Measurements from ENCODE around the gene ZNF862.

Gene ZNF862

DNA sequence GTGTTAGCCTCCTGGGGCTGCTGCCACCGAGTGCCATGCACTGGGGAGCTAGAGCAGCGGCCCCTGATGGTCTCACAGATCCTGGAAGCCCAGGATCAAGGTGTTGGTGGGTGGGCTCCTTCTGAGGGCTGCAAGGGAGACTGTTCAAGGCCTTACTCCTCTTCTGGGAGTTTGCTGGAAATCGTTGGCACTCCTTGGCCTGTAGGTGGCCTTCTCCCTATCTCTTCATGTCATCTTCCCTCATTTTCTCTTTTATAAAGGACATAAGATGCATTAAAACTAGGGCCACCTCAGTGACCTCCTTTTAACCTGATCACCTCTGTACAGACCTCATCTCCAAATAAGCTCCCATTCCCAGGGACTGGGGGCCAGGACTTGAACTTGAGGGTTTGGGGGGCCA, 27.0 kb upstream of the ZNF862 start:
- no peak for DNase-seq (ENCODE audit: low read depth, low spot score)

DNA sequence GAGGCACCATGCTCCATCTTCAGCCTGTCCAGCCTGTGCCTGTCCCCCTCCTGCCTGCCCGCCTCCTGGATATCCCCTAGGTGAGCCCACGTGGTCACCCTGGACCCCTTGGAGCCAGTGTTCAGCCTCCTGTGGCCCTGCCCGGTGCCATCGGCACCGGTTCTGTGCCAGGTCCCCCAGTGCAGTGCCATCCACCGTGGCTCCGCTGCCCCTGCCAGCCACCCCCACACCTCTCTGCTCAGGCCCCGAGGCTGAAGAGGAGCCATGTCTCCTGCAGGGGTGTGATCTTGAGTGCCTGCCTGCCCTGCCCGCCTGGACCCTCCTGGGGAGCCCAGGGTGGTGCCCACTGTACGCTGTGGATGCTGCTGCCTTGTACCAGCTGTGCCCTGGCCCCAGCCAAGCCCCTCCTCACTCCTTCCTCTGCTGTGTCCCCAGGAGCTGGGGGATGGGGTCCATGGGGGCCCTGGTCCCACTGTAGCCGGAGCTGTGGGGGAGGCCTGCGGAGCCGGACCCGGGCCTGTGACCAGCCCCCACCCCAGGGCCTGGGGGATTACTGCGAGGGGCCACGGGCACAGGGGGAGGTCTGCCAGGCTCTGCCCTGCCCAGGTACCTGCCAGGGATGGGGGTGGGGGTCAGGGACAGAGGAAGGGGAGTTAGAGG, 26.2 kb upstream of the ZNF862 start:
- DNase-seq (ENCODE audit: low read depth, low spot score), result no peak

DNA sequence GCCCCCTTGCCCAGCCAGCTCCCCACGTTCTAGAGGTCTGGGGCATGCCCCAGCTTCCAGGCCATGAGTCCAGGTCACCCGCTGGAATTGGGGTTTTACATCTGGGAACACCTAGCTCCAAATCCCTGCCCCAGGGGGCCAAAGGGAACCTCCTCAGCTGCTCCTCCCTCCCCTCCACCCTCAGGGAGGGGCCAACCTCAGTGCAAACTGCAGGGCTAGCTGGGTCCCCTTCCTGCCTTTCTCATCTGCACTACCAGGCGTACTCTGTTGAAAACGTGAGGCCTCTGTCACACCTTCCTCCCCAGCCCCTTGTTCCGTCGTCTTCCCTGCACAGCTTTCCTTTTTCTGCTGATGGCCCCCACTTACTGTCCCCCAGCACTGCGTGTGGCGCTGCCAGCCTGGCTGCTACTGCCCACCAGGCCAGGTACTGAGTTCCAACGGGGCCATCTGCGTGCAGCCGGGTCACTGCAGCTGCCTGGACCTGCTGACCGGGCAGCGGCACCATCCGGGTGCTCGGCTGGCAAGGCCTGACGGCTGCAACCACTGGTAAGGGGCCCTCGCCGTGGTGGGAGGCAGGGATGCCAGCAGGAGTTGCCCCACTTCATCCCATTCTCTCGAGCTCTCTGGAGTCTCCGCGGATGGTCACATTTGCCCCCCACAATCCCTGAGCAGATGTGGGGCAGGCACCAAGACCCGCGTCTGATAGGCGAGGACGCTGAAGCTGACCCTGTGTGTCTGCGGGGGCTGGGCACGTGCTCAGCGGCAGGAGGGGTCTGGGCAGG, 24.7 kb upstream of the ZNF862 start:
- no peak for DNase-seq (ENCODE audit: low read depth, low spot score)

DNA sequence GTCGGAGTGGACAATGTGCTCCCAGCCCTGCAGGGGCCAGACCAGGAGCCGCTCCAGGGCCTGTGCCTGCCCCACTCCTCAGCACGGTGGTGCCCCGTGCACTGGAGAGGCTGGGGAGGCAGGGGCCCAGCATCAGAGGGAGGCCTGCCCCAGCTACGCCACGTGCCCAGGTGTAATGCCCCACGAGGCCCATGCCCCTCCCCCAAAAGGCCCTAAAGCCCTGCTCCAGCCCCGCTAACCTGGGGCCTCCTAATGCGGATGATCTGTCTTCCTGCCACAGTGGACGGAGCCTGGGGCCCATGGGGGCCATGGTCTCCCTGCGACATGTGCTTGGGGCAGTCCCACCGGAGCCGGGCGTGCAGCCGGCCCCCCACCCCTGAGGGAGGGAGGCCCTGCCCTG, 23.7 kb upstream of the ZNF862 start:
- no peak for DNase-seq (ENCODE audit: low read depth, low spot score)

DNA sequence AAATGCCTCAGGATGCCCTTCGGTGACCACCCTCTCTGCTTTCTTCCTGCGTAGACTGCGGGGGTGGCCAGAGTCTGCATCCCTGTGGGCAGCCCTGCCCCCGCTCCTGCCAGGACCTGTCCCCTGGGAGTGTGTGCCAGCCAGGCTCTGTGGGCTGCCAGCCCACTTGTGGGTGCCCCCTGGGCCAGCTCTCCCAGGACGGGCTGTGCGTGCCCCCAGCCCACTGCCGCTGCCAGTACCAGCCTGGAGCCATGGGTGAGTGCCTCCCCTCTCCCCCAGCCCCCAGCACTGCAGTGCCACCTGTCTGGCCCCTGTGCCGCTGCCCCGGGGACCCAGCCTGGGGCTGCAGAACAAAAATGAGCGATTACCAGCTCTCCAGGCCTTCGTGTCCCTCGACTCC, 23.1 kb upstream of the ZNF862 start:
- no peak for DNase-seq (ENCODE audit: low read depth, low spot score)

DNA sequence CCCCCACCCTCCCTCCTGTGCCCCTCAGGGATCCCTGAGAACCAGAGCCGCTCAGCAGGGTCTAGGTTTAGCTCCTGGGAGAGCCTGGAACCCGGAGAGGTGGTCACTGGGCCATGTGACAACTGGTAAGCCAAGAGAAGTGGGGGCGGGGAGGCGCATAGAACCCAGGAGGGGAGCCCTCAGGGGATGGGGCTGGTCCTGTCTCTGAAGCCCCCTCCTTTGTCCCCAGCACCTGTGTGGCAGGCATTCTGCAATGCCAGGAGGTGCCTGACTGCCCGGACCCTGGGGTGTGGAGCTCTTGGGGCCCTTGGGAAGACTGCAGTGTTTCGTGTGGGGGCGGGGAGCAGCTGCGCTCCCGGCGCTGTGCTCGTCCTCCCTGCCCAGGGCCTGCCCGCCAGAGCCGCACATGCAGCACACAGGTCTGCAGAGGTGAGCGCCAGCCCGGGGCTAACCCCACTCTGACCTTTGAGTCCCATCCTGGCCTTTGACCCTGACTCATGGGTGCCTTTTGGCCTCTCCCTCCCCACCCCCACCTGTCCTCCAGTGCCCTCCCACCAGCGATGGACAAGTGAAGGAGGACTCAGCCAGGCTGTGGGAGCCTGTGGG, 22.4 kb upstream of the ZNF862 start:
- no peak for DNase-seq (ENCODE audit: low read depth, low spot score)

DNA sequence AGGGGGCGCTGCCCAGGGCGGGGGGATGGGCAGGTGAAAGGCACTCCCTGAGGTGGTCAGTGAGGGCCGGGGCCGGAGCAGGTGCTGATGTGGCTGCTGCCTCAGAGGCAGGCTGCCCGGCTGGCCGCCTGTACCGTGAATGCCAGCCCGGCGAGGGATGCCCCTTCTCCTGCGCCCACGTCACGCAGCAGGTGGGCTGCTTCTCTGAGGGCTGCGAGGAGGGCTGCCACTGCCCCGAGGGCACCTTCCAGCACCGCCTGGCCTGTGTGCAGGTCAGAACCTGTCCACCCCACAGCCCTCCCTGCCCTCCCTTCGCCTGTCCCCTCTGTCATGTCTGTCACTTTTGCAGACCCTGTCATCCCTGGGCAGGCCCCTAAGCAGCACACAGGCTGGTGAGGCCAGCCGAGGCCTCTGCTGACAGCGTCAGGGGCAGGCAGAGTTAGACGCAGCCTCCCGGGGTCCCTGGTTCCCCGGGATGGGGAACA, 21.9 kb upstream of the ZNF862 start:
- no peak for DNase-seq (ENCODE audit: low read depth, low spot score)

DNA sequence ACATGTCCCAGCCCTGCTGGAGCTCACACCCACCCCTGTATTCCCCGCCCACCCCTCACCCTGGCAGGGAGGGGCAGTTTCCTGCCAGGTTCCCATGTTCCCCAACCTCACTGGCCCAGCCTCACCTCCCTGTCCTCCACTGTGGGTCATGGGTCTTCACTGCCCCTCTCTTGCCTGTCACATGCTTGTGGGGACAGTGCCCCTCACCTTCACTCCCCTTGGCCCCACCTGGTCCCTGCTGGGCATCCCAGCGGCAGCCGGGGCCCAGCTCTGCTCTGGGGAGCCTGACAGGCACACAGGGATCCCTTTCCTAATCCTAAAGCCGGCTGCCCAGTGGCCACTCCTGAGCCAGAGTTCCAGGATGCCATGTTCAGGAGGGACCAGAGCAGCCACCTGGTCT, 21.4 kb upstream of the ZNF862 start:
- DNase-seq (ENCODE audit: low read depth, low spot score), result no peak

DNA sequence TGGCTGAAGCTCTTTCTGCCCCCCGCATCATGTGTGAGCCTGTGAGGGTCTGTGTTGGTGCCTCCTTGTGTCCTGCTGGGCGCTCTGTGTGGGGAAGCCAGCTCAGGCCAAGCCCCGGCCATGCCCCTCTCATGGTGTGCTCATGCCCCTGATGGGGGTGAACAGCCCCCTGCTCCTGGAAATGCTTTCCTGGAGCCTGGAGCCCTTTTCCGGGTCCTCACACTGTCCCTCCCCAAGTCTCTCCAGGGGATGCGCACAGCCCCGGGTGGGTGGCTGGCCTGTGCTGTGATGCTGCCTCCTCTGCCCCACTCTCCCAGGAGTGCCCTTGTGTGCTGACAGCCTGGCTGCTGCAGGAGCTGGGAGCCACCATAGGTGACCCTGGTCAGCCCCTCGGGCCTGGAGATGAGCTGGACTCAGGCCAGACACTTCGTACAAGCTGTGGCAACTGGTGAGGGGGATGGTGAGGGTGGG, 20.8 kb upstream of the ZNF862 start:
- DNase-seq (ENCODE audit: low read depth, low spot score), result no peak

DNA sequence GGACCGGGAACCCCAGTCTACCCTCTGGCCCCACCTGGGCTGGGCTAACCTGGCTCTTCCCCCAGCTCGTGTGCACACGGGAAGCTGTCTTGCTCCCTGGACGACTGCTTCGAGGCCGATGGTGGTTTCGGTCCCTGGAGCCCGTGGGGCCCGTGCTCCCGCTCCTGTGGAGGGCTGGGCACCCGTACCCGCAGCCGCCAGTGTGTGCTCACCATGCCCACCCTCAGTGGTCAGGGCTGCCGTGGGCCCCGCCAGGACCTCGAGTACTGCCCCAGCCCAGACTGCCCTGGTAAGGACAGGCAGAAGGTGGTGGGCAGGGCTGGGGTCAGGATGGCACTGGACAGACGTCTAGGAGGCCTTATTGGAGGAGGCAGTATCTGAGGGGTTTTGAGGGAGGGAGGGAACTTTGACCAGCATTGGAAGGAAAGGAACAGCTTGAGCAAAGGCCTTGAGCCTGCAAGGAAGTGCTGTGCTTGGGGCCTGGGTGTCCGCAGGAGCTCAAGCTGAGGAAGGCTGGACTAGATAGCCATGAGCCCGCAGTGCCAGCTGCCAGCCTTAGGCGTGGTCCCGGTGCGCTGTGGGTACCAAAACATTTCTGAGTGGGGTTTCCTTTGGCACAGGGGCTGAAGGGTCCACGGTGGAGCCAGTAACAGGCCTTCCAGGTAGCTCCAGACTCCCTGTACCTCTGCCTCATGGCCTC, 20.2 kb upstream of the ZNF862 start:
- DNase-seq (ENCODE audit: low read depth, low spot score), result no peak

DNA sequence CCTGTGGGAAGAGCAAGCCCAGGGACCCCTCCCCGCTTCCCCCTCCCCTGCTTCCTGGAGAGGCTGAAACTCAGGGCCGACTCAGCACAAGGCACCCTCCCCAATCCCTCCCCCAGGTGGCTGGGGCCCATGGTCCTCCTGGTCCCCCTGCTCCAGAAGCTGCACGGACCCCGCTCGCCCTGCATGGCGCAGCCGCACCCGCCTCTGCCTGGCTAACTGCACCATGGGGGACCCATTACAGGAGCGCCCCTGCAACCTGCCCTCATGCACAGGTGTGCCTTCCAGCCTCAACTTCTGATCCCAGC, 19.7 kb upstream of the ZNF862 start:
- no peak for DNase-seq (ENCODE audit: low read depth, low spot score)

DNA sequence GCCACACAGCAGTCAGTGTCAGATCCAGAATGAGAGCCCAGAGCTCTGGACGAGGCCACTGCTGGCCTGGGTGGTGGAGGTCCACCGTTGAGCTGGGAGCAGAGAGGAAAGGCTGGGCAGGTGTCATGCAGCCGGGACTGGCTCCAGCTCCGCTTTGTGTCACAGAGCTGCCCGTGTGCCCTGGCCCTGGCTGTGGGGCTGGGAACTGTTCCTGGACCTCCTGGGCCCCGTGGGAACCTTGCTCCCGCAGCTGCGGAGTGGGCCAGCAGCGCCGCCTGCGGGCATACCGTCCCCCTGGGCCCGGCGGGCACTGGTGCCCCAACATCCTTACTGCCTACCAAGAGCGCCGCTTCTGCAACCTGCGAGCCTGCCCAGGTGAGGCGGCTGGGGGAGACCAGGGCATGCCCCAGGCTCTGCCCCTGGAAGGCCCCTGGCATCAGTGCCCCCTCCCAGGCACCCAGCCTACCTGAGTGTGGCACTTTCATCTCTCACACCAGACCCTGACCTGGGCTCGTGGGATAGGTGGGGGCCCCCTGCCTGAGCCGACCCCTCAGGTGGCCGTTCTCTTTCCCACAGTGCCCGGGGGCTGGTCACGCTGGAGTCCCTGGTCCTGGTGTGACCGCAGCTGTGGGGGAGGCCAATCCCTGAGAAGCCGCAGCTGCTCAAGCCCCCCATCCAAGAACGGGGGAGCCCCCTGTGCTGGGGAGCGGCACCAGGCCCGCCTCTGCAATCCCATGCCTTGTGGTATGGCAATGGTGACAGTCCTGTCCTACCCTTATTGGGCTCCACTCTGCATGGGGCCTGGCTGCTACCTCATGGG, 18.8 kb upstream of the ZNF862 start:
- DNase-seq (ENCODE audit: low read depth, low spot score), result no peak

DNA sequence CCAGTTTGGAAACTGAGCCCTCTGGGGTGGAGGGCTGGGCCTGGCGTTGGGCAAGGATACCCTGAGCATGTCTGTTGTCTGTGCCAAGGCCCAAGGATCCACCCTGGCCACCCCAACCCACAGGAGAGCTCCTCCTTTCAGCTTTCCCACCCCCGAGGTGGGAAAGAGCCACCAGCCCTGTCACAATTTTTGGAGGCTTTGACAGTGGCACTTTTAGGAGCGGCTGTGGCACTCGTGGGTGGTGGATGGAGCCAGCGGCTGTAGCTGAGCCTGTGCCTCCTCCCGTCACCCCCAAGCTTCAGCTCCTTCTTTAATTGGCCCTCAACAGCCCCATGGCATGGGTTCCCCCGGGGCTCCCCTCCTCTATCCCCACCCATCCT, 18.2 kb upstream of the ZNF862 start:
- DNase-seq (ENCODE audit: low read depth, low spot score), result no peak

DNA sequence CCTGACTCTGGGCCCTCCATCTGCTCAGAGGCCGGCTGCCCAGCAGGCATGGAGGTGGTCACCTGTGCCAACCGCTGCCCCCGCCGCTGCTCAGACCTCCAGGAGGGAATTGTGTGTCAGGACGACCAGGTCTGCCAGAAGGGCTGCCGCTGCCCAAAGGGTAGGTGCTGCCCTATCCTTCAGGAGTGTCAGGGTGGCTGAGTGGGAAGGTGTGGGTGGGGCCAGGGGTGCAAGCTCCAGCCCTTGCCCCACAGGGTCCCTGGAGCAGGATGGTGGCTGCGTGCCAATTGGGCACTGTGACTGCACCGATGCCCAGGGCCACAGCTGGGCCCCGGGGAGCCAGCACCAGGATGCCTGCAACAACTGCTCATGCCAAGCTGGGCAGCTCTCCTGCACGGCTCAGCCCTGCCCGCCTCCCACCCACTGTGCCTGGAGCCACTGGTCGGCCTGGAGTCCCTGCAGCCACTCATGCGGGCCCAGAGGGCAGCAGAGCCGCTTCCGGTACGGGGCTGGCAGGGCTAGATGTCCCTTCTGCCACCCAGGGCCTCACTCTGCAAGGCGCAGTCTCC, 17.5 kb upstream of the ZNF862 start:
- DNase-seq (ENCODE audit: low read depth, low spot score), result no peak

DNA sequence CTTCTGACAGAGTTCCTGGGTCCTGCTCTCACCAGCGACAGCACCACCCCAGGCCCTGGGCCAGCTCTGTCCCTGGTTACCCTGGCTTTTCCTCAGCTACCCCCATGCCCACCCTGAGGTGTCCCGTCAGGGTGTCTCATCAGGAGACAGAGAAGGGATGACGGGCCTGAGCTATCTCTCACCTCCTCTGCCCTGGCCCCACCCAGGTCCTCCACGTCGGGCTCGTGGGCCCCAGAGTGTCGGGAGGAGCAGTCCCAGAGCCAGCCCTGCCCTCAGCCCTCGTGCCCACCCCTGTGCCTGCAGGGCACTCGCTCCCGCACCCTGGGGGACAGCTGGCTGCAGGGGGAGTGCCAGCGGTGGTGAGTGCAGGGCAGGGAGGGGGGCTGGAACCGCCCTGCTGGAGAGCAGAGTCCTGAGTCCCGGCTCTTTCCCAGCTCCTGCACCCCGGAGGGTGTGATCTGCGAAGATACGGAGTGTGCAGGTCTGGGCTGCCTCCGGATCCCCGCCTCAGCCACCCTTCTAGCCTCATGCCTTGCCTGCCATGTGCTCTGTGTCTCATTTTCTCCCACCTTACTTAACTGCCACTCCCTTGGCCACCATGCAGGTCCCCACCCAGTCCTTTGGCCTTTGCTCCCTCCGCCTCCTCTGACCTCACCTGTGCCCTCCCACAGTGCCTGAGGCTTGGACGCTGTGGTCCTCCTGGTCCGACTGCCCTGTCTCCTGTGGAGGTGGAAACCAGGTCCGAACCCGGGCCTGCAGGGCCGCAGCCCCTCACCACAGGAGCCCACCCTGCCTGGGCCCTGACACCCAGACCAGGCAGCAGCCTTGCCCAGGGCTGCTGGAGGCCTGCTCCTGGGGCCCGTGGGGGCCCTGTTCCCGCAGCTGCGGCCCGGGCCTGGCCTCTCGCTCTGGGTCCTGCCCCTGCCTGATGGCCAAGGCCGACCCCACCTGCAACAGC, 16.7 kb upstream of the ZNF862 start:
- DNase-seq (ENCODE audit: low read depth, low spot score), result no peak

DNA sequence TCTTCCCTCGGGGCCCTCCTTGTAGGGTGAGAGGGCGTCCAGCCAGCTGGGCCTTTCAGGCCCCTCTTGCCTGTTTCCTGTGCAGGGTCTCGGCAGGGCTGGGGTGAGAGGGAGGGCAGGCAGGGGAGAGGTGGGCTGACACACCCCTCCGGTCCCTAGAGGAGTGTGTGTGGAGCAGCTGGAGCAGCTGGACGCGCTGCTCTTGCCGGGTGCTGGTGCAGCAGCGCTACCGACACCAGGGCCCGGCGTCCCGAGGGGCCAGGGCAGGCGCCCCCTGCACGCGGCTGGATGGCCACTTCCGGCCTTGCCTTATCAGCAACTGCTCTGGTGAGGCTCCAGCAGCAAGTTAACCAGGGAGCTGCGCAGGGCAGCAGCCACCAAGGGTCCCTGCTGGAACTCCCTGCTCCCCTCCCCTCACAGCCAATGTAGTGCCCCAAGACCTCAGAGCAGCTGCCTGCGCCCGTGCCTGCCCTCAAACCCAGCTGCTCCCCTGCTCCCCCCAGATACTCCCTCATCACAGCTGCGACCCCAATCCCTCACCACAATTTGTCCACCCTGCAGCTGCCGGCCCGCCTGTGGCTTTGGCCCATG, 15.7 kb upstream of the ZNF862 start:
- DNase-seq (ENCODE audit: low read depth, low spot score), result no peak

DNA sequence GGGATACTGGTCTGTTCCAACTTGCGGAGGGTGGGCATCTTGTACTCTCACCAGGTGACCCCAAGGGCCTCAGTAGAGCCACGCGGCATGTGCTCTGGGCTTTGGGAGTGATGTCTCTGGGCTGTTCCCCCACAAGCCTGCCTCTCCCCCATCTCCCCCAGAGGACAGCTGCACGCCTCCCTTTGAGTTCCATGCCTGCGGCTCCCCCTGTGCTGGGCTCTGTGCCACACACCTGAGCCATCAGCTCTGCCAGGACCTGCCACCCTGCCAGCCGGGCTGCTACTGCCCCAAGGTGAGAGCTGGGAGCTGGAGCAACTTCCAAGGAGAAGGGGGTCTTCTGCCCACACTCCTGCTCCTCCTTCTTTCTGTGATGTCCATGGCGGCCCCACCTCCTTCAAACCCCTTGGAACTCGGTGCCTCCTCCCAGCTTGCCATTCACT, 15.0 kb upstream of the ZNF862 start:
- no peak for DNase-seq (ENCODE audit: low read depth, low spot score)

DNA sequence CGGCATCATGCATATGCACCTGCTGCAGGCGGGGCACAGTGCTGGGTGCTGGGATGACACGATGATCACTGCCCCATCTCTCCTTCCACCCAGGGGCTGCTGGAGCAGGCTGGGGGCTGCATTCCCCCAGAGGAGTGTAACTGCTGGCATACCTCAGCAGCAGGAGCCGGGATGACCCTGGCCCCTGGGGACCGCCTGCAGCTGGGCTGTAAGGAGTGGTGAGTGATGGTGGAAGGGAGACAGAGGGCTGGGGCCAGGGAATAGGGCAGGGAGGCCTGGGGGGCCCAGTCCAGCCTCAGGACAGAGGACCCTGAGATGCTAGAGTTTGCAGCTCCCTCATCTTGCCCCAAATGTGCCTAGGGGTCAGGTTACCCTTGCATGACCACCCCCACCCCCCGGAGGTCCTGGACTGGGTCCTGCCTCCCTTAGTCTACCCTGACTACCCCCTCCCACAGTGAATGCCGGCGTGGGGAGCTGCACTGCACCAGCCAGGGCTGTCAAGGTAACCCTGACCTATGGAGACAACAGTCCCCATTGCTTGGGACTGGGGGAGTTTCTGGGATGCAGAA, 14.5 kb upstream of the ZNF862 start:
- no peak for DNase-seq (ENCODE audit: low read depth, low spot score)

DNA sequence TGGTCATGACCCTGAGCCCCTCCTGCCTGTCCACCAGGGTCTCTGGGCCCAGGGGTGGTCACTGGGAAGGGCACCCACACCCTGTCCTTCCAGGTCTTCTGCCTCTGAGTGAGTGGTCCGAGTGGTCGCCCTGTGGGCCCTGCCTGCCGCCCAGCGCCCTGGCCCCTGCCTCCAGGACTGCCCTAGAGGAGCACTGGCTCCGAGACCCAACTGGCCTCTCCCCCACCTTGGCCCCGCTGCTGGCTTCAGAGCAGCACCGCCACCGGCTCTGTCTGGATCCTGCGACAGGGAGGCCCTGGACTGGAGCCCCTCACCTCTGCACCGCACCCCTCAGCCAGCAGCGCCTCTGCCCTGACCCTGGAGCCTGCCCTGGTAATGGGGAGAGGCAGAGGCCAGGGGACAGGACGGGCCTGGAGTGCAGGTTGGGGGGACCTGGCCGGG, 13.9 kb upstream of the ZNF862 start:
- DNase-seq (ENCODE audit: low read depth, low spot score), result no peak
